Measurements from ENCODE around the gene HOXD3.

The HOXD3 gene

DNA sequence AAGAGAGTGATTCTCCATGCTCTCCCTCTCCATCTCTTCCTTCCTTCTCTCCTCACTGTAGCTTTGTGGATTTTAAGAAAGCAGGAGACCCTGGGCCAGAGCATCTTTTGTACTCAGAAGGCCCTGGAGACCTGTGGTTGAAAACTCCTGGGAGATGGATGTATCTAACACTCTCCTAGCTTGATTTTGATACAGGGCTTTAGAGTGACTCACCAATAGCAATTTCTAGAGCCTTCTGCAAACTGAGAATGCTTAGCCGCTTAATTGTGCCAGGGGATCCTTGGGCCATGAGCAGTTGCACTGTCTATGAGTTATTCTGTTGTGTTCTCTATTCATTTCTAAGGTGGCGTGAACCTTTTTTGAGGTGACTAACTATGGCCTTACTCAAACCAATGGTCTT, 49.0 kb downstream of the HOXD3 start:
- TF ChIP-seq, protein P1, sequence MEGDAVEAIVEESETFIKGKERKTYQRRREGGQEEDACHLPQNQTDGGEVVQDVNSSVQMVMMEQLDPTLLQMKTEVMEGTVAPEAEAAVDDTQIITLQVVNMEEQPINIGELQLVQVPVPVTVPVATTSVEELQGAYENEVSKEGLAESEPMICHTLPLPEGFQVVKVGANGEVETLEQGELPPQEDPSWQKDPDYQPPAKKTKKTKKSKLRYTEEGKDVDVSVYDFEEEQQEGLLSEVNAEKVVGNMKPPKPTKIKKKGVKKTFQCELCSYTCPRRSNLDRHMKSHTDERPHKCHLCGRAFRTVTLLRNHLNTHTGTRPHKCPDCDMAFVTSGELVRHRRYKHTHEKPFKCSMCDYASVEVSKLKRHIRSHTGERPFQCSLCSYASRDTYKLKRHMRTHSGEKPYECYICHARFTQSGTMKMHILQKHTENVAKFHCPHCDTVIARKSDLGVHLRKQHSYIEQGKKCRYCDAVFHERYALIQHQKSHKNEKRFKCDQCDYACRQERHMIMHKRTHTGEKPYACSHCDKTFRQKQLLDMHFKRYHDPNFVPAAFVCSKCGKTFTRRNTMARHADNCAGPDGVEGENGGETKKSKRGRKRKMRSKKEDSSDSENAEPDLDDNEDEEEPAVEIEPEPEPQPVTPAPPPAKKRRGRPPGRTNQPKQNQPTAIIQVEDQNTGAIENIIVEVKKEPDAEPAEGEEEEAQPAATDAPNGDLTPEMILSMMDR (IDR thresholded peaks at IDR 0.05; ENCODE audit: insufficient read depth, missing control alignments) = no peak
- DNase-seq (ENCODE audit: insufficient read length, low spot score) = no peak
- FAIRE-seq = no peak

DNA sequence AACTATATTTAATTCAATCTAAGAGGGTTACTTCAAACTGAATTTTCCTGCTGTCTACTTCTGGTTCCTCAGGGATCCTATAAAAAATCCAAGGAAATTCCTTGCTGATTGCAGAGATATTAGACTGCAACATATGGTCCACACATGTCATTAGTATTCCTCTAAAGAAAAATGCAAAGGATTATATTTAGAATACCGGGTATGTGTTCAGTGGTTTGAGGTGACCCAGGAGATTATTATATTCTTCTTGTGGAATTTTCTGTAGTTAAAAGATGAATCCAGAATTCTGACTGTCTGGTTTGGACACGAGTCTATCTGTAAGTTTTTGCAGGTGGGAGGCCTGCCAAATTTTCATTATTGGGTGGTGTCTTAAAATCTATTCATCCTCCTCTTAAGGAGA, 49.6 kb downstream of the HOXD3 start:
- DNase-seq (ENCODE audit: insufficient read length, low spot score) (no peak), FAIRE-seq (no peak)
- TF ChIP-seq, protein P1 (IDR thresholded peaks at IDR 0.05; ENCODE audit: insufficient read depth, missing control alignments) = no peak

DNA sequence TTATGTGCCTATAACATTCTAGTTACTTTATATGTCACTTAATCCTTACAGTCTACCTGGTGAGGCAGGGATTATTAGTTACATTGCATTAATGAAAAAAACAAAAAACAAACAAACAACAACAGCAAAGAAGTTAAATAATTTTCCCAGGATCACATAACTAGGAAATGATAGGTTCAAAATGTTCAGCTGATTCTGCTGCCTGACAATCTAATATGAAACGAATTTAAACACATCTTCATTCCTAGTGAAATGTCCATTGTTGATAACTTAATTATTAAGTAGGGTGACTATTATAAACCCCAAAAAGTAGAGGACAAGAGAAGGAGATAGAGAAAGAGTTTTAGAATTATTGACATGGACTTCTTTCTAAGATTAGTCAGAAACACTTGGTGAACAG, 54.0 kb downstream of the HOXD3 start:
- FAIRE-seq = peak; percentile 29
- TF ChIP-seq, protein P1 (IDR thresholded peaks at IDR 0.05; ENCODE audit: insufficient read depth, missing control alignments) = no peak

DNA sequence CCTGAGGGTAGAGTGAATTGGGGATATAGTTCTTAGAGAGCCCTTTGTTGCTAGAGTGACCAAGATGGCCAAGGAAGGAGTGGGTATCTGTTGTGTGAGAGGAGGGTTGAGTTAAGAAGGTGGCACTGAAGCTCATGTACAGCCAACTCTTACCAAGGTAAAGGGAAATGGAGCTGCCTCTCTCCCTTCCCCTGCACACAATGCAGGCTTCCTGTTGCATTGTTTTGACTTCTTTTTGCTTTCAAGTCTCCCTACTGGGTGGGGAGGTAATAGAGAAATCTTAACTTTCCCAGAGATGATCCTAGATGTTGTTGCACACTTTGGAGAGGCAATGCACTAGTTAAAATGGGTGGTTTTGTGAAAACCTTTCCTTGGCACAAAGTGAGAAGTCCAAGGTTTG, 55.2 kb downstream of the HOXD3 start:
- FAIRE-seq = no peak
- TF ChIP-seq, protein P1 (IDR thresholded peaks at IDR 0.05; ENCODE audit: insufficient read depth, missing control alignments) = no peak
- no peak for DNase-seq (ENCODE audit: insufficient read length, low spot score)

More for the DNA sequence above, 54.0 kb downstream of the HOXD3 start:
- DNase-seq (ENCODE audit: insufficient read length, low spot score) = no peak

DNA sequence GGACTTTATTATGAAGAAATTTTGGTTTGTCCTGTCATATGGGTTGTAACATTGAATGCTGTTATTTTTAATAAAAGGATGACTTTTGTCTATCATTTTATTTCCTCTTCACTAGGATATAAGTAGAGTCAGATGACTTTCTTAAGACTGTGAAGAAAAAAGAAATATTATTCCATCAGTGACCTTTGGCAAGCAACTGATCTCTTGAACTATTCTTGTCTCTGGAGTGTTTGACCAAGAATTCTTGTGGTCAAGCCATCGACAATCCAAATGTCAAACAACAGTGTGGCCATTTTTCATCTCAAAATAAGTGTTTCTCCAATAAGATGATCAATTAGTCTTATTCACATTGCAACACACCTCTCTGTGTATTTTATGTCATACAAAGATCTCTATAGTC, 56.3 kb downstream of the HOXD3 start:
- FAIRE-seq (no peak), DNase-seq (ENCODE audit: insufficient read length, low spot score) (no peak)
- TF ChIP-seq, protein P1 (IDR thresholded peaks at IDR 0.05; ENCODE audit: insufficient read depth, missing control alignments) = no peak
